NCI-H1092 (cell line): ENCODE results near the gene CRELD1.
"Not testable (repeated sequence)": the region's sequence is repeated elsewhere in the genome, so short reads cannot be mapped to it uniquely, and the experiment has no call there.

Experiments used
- DNase-seq: peaks from one replicate; lab custom pipeline; 2025; lab: John Stamatoyannopoulos, UW

Gene CRELD1

GRCh38 chr3:9935966-9936510 lies 2.4 kb downstream of the CRELD1 start:
- DNase-seq: no peak

- DNase-seq: no peak
Observed at GRCh38 chr3:9937486-9938238, 4.0 kb downstream of the CRELD1 start.

GRCh38 chr3:9938966-9939365 lies 5.3 kb downstream of the CRELD1 start:
- DNase-seq: no peak

- DNase-seq: not testable (repeated sequence)
Observed at GRCh38 chr3:9939906-9940305, 6.3 kb downstream of the CRELD1 start.

GRCh38 chr3:9940746-9941145 lies 7.1 kb downstream of the CRELD1 start:
- no peak for DNase-seq

GRCh38 chr3:9942164-9942563 lies 8.5 kb downstream of the CRELD1 start:
- DNase-seq: no peak

GRCh38 chr3:9942934-9943690 lies 9.5 kb downstream of the CRELD1 start:
- DNase-seq: no peak

- no peak for DNase-seq
Observed at GRCh38 chr3:9944271-9944670, 10.6 kb downstream of the CRELD1 start.

- no peak for DNase-seq
Observed at GRCh38 chr3:9945358-9945757, 11.7 kb downstream of the CRELD1 start.

- peak; percentile 61 for DNase-seq
Observed at GRCh38 chr3:9946112-9947024, 12.7 kb downstream of the CRELD1 start.

GRCh38 chr3:9947025-9947995 lies 13.7 kb downstream of the CRELD1 start:
- DNase-seq: peak; percentile 24

- DNase-seq: no peak
Observed at GRCh38 chr3:9948586-9948985, 15.0 kb downstream of the CRELD1 start.

GRCh38 chr3:9949115-9949514 lies 15.5 kb downstream of the CRELD1 start:
- no peak for DNase-seq

GRCh38 chr3:9949626-9950025 lies 16.0 kb downstream of the CRELD1 start:
- no peak for DNase-seq

- DNase-seq: no peak
Observed at GRCh38 chr3:9951126-9951525, 17.5 kb downstream of the CRELD1 start.

GRCh38 chr3:9951598-9951961 lies 17.9 kb downstream of the CRELD1 start:
- no peak for DNase-seq

GRCh38 chr3:9951962-9952805 lies 18.6 kb downstream of the CRELD1 start, which contains the start of gene PRRT3:
PRRT3 (minus strand) TSS chr3:9952408; CDS start chr3:9950115, 2,293 bp downstream.
- DNase-seq: peak; percentile 2

- peak; percentile 54 for DNase-seq
Observed at GRCh38 chr3:9955067-9955502, 21.5 kb downstream of the CRELD1 start.

GRCh38 chr3:9955611-9956352 lies 22.1 kb downstream of the CRELD1 start:
- no peak for DNase-seq
